ENCODE data around the gene TMEM255B. TPM values are rescaled to one million over a fixed set of nuclear protein-coding genes. Genes with fewer than 3 reads are reported as not detected.

TMEM255B gene
- total RNA-seq, 2 donors from 2014 or later = 0.96 to 4.6 TPM

DNA sequence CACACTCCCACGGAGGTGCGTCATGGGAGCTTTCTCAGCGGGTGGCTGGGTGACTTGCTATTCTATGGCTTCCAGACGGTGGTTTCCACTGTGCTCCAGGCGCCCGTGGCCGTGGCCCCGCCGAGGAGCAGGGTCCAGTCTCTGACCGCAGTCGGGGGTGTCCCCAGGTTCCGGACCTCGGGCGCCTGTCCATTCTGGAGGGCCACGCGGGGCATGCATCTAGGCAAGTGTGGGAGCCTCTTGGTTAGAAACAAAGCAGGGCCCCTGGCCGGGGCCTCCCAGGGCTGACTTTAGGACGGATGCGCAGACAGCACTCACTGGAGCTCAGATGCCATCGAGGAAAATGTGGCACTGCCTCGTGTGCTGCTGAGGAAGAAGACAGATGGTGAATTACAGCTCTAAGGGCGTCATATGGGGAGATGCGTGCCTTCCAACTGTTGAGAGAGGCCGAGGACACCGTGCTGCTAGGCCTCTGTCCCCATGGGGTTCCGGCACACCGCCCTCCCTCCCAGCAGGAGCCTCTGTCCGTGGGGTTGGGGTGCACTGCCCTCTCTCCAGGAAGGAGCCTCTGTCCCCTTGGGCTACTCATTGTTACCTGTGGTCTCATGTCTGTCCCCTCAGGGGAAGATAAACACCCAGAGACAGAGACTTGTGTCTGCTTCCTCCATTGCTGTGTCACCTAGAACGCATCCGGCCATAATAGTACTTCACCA is 38.1 kb downstream of the TMEM255B start:
- no peaks in the 10 kb centered on the region for H3K36me3 ChIP-seq
- H3K4me1 ChIP-seq (replicated peaks) = no peaks in the 10 kb centered on the region
- DNase-seq (ENCODE audit: low spot score) = no peak
- no peaks in the 10 kb centered on the region for H3K27me3 ChIP-seq (replicated peaks; ENCODE audit: insufficient read depth)
- intact Hi-C loops (cut with DNase I) = no loop called here
- H3K4me3 ChIP-seq = no peak overlapping the region
- WGBS = 92% methylated on average over 24 of the region's 30 CpGs
- TF ChIP-seq POLR2AphosphoS5 (IDR thresholded peaks at IDR 0.05) = no peak
- TF ChIP-seq POLR2A (IDR thresholded peaks at IDR 0.05) = no peak
- TF ChIP-seq, protein P1, sequence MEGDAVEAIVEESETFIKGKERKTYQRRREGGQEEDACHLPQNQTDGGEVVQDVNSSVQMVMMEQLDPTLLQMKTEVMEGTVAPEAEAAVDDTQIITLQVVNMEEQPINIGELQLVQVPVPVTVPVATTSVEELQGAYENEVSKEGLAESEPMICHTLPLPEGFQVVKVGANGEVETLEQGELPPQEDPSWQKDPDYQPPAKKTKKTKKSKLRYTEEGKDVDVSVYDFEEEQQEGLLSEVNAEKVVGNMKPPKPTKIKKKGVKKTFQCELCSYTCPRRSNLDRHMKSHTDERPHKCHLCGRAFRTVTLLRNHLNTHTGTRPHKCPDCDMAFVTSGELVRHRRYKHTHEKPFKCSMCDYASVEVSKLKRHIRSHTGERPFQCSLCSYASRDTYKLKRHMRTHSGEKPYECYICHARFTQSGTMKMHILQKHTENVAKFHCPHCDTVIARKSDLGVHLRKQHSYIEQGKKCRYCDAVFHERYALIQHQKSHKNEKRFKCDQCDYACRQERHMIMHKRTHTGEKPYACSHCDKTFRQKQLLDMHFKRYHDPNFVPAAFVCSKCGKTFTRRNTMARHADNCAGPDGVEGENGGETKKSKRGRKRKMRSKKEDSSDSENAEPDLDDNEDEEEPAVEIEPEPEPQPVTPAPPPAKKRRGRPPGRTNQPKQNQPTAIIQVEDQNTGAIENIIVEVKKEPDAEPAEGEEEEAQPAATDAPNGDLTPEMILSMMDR (IDR thresholded peaks at IDR 0.05) = no peak
- no peaks in the 10 kb centered on the region for H3K9me3 ChIP-seq
- no peak overlapping the region for H3K27ac ChIP-seq

DNA sequence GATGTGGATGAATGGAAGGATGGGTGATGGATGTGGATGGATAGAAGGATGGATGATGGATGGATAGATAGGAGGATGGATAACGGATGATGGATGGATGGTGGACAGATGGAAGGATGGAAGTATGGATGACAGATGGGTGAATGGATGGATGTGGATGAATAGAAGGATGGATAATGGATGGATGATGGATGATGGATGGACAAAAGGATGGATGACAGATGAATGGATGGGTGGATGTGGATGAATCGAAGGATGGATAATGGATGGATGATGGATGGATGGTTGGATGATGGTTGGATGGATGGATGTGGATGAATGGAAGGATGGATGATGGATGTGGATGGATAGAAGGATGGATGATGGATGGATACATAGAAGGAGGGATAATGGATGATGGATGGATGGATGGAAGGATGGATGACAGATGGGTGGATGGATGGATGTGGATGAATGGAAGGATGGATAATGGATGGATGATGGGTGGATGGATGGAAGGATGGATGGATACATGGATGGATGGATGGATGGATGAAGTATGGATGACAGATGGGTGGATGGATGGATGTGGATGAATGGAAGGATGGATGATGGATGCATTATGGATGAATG is 39.3 kb downstream of the TMEM255B start:
- H3K27me3 ChIP-seq (replicated peaks; ENCODE audit: insufficient read depth) = no peaks in the 10 kb centered on the region
- DNase-seq (ENCODE audit: low spot score) = no peak
- no peak overlapping the region for H3K27ac ChIP-seq
- H3K36me3 ChIP-seq = no peaks in the 10 kb centered on the region
- no peaks in the 10 kb centered on the region for H3K9me3 ChIP-seq
- WGBS = 91% methylated on average over 2 of the region's 2 CpGs
- no peaks in the 10 kb centered on the region for H3K4me1 ChIP-seq (replicated peaks)
- intact Hi-C loops (cut with DNase I) = no loop called here
- TF ChIP-seq POLR2AphosphoS5 (IDR thresholded peaks at IDR 0.05) (no peak), POLR2A (IDR thresholded peaks at IDR 0.05) (no peak)
- TF ChIP-seq, protein P1 (IDR thresholded peaks at IDR 0.05) = no peak
- H3K4me3 ChIP-seq = no peak overlapping the region

DNA sequence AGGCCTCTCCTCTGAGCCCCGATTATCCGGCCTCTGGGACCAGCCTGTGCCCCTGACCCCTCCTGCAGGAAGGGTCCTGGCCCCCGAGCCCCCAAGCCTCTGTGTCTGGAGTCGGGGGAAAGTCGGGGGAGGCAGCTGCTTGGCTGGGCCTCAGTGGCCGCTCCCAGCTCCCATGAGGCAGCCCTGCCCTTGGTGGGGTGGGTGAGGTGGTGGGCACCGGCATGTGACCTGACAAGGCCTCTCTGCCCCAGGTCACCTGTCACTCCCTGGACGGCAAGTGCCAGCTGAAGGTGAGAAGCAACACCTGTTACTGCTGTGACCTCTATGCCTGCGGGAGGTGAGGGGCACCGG is 41.5 kb downstream of the TMEM255B start:
- Histone ChIP-seq H3K4me1 (replicated peaks) (no peaks in the 10 kb centered on the region), H3K4me3 (no peak overlapping the region), H3K36me3 (no peaks in the 10 kb centered on the region), H3K27ac (no peak overlapping the region), H3K9me3 (no peaks in the 10 kb centered on the region), H3K27me3 (replicated peaks; ENCODE audit: insufficient read depth) (no peaks in the 10 kb centered on the region)
- WGBS = 91% methylated on average over 8 of the region's 10 CpGs
- no peak for DNase-seq (ENCODE audit: low spot score)
- TF ChIP-seq POLR2A (IDR thresholded peaks at IDR 0.05) (no peak), POLR2AphosphoS5 (IDR thresholded peaks at IDR 0.05) (no peak)
- TF ChIP-seq, protein P1 (IDR thresholded peaks at IDR 0.05) = no peak
- intact Hi-C loops (cut with DNase I) = no loop called here

DNA sequence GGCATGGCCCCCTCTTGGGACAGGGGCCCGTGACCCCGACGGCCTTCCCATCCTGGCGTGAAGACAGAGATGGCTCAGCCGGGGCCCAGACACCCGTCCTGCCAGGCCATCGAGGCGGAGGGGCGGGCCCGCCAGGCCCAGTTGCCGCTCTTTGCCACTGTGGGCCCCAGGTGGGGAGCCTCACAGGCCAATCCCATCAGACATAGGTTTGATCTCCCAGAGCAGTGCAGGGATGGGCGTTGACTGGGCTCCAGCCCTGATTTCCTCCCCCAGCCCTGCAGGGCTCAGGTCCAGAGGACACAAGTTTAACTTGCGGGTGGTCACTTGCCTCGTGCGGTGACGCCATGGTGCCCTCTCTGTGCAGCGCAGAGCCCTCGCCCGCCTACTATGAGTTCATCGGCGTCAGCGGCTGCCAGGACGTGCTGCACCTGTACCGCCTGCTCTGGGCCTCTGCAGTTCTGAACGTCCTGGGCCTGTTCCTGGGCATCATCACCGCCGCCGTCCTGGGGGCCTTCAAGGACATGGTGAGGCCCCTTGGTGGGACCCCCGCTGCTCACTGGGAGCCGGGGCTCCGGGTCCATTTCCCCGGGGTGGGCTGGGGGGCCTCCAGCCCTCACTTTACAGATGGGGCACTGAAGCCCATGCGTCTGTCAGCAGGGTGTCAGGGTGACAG is 42.4 kb downstream of the TMEM255B start:
- Histone ChIP-seq H3K4me1 (replicated peaks) (no peaks in the 10 kb centered on the region), H3K4me3 (no peak overlapping the region), H3K36me3 (no peaks in the 10 kb centered on the region), H3K9me3 (no peaks in the 10 kb centered on the region), H3K27ac (no peak overlapping the region), H3K27me3 (replicated peaks; ENCODE audit: insufficient read depth) (no peaks in the 10 kb centered on the region)
- TF ChIP-seq, protein P1 (IDR thresholded peaks at IDR 0.05) = no peak
- TF ChIP-seq POLR2AphosphoS5 (IDR thresholded peaks at IDR 0.05) = no peak
- TF ChIP-seq POLR2A (IDR thresholded peaks at IDR 0.05) = no peak
- intact Hi-C loops (cut with DNase I) = no loop called here
- no peak for DNase-seq (ENCODE audit: low spot score)
- WGBS = 89% methylated on average over 33 of the region's 33 CpGs

Data from prostate gland (tissue), 2 donors.